Stimulated activated CD8-positive, alpha-beta memory T cell treated with anti-CD3 and anti-CD28 coated beads, Interleukin-15, amount 100 ng/mL, for 1 hour (primary cell): Measurements from ENCODE around the gene GUK1.

Experiments
- DNase-seq: peaks from one replicate; pipeline ENCODE4 v3.0.0-alpha.2; 2020; ENCODE audit warnings: low read depth

GUK1 gene

DNA sequence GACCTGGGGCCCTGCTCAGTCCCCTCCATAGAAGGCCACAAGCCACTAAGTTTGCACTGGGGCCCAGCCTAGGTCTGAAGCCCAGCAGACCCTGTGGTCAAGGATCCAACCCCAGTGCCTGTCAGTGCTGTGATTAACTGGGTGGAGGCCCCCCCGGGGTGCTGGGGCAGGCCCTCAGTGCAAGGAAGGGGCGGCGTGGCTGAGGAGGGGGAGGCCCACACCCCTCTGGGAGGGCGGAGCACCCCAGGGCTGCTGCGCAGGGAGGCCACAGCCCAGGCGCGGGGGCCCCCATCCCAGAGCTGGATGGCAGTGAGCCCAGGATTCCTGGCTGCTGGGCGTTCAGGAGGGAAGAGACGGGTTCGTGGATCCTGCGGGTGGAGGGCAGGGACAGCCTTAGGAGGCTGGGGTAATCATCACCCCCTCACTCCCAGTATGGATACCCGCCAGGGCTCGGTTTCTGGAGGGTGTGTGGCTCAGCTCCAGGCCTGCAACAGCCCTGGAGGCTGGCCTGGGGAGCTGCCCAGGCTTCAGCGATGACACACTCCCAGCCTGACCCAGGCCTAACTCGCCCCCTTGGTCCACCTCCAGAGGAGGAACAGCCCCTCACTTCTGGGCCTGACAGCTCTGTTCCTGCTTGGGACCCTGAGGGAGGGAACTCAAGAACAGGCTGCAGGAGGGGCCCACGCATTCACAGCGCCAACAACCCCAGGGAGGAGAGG lies 10.5 kb downstream of the GUK1 start:
- no peak for DNase-seq

DNA sequence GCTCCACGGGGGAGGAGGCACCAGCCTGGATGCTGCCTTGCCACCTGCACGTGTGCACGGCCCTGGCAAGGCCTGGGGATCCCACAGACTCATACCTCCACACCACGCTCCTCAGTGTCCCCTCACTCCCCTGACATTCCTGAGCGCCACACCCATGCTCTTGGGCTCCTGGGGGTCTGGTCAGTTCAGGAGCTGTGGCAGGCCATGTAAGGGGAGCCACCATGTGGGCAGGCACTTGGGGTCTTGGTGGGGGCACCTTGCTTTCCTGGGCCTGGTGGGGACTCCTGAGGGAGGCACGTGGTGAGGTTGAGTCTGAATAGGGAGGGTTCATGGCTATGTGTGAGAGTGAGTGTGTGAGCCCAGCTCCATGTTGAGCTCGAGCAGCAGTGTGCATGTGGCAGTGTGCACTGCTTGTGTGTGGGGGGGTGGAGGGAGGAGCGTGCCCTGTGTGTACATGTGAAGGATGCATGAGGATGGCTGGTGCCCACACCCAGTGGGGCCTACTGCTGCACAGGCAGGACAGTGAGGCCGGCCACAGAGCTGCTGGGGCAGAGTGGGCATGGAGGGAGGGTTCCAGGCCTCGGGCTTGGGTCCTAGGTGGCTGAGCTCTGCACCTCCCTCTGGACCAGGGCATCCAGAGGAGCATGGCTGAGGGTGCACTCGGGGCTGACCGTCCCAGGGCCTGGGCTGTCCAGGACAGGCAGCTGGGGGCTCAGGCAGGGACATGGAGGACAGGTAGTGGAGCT lies 11.3 kb downstream of the GUK1 start:
- no peak for DNase-seq

DNA sequence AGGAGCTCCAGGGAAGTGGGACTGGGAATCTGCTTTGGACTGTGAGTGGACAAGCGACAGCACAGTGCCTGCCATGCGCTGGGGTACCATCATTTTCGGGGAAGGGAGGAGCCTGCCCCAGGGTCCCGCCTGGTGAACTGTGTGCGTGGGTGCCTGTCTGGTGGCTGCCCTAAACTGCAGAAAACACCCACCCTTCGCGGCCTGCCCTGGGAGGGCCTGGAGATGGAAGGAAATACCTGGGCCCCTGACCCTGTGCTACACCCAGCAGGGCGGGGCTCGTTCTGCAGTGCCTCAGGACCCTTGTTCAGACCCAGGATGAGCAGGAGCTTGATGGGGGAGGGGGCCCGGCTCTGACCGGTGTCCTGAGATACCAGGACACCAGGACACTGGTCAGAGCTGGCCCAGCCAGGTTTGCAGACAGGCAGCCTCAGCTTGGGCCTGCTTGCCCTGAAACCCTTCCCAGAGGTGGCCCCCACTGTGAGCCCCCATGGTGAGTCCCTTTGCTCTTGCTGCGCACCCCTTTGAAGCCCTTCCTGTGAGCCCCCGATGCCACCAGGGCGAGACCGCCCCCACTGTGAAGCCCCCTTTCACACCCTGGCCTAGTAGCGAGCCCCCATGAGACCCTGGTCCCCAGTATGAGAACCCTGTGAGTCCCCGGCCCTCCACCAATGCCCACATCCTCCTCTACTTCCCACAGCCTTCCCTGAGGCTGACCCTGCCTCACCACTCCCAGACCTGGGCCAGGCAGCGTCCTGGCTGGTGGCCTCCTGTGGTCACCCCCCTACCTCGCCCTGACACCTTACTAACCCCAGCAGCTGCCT lies 12.2 kb downstream of the GUK1 start:
- no peak for DNase-seq

DNA sequence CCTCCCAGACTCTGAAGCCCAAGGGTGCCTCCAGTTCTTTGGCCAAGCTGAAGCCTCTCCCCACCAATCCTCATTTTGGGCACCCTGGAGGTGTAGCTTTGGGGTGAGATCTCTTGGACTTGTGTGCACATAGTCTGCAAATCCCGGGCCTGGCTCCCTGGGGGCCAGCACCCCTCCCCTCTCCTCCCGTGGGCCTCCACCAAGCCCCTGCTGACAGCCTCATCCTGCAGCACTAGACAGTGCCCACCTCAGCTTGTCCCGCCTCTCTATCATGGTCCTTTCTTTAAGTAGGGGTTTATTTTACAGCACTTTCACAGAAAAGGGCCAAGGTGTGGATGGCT lies 12.8 kb downstream of the GUK1 start:
- DNase-seq, result no peak

DNA sequence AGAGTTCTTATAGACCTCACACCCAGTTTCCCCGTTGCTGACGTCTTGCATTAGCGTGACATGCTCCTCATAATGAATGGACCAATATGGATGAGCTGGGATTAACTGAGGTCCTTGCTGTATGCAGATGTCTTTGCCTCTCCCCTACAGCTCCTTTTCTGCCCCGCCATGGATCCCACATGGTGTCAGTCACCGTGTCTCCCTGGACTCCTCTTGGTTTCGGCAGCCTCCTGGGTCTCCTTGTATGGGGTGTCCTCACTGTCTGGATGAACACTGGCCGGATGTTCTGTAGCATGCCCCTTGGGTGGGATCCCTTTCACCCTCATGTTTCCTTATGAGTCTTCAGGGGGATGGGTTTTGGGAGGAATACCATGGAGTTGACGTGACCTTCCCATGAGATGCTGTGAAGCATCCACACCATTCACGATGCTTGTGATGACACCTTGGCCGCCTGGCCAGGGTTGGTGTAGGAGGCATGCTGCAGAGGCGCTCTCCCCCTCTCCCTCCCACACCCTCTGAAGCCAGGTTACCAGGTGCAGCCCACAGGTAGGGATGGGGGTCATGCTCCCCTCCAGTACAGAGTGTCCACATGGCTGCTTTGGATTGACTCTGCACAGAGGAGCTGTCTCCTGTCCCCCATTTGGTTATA lies 14.1 kb downstream of the GUK1 start:
- no peak for DNase-seq

DNA sequence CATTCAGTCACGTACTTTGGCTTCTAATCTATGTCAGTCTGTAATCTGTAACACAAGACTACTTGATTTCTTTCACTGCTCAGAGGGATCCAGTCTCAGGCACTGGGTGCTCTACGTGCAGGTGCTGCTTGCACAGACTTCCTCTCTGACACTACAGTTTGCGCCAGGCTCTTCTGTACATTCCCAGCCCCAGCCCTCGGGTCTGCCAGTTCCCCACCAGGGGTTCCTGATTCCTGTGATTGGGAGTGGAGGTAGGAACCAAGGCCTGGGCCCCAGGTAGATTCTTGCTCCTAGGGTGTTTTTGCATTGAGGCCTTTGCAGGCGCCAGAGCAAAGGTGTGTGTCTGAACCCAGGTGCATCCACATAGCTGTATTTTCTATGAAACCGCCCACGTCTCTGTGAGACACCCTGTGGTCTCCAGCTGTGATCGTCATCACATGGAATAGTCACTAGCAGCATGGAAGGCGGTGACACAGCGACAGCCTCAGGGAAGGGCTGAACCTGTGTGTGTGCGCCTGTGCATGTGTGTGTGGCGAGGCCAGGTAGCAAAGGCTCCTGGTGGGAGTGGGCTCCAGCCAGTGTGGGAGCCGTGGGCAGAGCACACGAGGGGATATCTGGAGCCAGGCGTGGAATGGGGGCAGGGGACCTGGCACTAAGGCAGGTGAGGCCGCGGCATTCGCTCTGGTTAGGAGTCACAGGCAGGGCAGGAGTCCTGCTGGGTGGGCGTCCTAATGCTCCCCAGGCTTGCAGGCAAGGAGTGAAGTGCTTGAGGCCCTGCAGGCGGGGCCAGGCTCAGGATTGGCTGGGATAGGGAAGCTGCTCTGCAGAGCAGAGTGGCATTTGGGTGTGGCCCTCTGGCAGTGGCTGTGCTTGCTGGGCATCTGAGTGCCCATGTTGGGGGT lies 14.8 kb downstream of the GUK1 start:
- DNase-seq, result no peak

DNA sequence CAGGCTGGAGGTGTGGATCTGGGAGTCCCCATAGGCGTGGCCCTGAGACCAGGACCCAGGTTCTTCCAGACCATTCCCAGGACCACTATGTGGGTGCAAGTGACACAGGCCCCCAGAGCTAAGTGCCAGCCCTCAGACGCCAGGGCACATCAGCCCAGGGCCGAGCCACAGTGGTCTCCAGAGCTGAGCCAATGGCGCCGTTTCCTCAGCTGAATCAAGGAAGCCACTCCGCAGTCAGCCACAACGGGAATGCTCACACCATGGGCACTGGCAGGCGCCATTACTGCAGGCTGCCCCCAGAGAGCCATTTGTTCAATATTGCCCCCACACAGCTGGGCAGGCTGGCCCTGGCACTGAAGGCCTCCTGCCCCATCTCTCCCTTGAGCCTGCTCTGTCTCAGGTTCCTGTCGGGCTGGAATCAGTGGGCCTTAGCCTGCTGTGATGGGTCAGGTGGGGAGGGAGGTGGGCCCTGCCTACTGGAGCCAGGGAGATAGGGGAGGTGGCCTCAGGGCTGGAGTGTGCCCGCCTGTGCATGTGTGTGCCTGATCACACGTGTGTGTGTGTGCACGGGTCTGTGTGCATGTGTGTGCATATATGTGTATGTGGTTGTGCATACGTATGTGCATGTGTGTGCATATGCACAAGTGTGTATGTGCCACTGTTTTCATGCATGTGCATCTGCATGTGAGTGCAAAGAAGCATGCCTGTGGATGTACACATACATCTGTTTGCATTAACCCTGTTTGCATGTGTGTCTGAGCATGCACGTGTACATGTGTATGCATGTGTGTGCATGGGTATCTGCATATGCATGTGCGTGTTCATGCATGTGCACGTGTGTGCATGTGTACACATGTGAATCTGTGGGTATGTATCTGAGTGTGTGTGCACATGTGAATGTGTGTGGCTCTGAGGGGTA lies 15.8 kb downstream of the GUK1 start:
- no peak for DNase-seq

DNA sequence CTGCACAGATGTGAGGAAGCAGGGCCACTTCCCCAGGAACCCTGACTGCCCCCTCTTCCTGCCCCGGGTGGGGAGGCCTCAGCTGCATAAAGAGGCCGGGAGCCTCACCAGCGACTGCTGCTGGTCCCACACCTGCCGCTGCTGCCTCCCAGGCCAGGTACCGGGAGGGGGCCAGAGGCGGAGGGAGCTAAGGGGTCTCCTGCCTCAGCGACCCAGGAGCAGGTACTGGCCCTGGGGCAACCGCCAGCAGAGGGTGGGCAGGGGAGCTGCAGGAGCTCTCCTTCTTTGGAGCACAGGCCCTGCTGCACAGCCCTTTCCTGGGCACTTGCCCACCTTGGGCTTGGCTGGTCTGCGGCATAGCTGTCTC lies 16.4 kb downstream of the GUK1 start:
- no peak for DNase-seq

DNA sequence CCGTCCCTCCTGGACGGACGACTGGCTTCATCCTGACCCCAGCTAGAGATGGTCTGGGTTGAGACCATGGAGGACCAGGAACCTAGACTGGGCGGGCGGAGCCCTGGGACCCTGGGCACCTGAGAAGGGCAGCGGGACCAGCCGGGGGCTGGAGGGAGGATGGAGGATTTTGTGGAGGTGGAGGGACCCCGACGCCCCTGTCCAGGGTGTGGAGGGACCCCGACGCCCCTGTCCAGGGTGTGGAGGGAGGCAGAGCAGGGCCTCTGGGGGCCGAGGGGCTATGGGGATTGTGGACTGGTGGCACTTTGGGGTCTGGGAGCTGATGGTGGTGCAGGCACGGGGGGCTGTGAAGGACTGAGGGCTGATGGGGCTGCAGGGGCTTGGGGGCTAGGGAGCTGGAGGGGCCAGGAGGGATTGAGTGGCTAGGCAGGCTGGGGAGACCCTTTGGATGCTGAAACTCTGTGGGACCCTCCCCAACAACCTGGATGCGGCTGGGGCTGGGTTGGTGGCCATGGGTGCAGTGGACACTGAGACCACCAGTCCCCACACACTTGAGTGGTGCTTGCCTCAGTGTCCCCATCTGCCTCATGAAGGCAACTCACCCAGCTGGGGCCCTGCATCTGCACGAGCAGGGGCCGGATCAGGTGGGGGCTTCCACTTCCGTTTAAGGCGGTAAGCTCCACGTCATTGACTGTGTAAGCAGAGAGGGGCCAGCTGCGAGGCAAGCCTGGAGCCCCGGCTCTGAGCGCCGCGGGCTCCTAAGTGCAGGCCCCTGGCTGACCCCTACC lies 17.1 kb downstream of the GUK1 start:
- no peak for DNase-seq

DNA sequence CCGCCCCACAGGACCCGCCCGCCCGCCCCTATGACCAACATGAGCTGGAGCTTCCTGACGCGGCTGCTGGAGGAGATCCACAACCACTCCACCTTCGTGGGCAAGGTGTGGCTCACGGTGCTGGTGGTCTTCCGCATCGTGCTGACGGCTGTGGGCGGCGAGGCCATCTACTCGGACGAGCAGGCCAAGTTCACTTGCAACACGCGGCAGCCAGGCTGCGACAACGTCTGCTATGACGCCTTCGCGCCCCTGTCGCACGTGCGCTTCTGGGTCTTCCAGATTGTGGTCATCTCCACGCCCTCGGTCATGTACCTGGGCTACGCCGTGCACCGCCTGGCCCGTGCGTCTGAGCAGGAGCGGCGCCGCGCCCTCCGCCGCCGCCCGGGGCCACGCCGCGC lies 17.6 kb downstream of the GUK1 start:
- no peak for DNase-seq

DNA sequence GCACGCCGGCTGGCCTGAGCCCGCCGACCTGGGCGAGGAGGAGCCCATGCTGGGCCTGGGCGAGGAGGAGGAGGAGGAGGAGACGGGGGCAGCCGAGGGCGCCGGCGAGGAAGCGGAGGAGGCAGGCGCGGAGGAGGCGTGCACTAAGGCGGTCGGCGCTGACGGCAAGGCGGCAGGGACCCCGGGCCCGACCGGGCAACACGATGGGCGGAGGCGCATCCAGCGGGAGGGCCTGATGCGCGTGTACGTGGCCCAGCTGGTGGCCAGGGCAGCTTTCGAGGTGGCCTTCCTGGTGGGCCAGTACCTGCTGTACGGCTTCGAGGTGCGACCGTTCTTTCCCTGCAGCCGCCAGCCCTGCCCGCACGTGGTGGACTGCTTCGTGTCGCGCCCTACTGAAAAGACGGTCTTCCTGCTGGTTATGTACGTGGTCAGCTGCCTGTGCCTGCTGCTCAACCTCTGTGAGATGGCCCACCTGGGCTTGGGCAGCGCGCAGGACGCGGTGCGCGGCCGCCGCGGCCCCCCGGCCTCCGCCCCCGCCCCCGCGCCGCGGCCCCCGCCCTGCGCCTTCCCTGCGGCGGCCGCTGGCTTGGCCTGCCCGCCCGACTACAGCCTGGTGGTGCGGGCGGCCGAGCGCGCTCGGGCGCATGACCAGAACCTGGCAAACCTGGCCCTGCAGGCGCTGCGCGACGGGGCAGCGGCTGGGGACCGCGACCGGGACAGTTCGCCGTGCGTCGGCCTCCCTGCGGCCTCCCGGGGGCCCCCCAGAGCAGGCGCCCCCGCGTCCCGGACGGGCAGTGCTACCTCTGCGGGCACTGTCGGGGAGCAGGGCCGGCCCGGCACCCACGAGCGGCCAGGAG lies 18.3 kb downstream of the GUK1 start:
- DNase-seq, result no peak

DNA sequence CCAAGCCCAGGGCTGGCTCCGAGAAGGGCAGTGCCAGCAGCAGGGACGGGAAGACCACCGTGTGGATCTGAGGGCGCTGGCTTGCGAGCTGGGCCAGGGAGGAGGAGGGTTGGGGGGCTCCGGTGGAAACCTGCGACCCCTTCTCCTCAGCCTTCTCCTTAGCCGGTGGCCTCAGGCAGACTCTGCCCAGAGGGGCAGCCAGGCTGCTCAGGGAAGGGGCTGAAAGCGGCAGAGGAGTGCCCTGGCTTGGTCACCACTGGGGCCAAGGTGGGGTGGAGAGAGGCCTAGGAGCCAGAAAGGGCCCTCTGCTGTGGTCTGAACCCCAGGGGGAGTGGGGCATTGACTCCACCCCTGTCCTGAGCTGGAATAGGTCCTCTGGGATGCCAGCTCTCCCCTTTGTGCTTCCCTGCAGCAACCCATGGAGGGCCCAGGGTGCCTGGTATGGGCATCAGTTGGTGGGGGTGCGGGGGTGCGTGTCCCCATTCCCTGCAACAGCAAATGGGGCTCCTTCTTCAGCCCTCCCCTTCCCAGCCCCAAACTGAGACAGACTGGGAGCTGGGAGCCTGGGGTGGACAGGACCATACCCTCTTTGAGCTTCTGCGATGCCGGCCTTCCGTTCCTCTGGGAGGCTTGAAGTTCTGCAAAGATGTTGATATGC lies 19.1 kb downstream of the GUK1 start:
- DNase-seq, result no peak

DNA sequence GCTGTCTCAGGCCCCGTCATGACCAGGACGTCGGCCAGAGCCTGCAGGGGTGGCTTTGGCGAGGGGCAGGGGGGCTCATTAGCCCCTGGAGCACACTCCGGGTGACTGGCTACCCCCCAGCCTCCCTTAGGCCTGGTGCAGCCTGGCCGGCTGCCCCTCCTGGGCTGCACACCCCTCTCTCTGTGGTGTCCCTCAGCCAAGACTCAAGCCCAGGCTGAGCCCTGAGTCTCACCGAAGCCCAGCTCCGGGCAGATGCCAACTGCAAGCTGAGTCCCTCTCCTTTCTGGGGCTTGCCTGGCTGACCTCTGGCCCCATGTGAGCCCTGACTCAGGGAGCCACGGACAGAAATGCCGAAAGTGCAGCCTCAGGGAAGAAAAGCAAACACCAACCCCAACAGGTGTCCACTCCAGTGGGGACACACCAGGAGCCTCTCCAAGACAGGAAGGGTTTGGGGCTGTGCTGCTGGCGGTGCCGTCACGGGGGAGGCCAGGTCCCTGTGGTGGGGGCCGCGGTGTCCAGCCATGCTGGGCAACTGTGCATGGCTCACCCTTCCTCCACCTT lies 20.2 kb downstream of the GUK1 start:
- no peak for DNase-seq

DNA sequence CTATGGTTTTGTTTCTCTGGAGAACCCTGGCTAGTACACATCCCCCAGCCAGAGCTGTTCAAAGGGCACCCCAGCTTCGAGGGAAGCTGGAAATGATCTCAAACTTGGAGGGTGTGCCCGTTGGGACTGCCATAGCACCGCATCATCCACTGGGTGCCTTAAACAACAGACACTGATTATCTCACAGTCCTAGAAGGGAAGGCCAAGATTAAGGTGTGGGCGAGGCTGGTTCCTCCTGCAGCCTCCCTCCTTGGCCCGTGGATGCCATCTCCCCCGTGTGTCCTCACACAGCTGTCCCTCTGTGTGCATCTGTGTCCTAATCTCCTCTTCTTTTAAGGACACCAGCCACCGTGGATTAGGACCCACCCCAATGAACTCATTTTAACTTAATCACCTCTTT lies 21.3 kb downstream of the GUK1 start:
- no peak for DNase-seq

DNA sequence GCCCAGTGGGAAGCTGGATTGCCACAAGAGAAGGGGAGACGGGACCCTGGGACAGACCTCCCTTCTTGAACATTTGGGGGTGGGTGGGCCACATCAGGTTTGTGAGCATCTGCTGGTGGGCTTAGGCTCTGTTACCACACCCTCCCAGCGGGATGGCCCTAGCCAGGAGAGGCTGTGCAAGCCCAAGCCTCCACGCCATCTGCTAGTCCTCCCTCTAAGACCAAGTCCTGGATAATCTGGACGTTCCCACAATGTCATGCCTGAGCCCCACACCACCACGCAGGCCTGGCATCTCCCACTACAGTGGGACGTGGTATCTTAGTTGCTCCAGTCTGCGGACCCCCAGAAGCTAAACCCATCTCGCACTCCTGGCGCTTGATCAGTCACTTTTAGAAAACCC lies 21.8 kb downstream of the GUK1 start:
- no peak for DNase-seq

DNA sequence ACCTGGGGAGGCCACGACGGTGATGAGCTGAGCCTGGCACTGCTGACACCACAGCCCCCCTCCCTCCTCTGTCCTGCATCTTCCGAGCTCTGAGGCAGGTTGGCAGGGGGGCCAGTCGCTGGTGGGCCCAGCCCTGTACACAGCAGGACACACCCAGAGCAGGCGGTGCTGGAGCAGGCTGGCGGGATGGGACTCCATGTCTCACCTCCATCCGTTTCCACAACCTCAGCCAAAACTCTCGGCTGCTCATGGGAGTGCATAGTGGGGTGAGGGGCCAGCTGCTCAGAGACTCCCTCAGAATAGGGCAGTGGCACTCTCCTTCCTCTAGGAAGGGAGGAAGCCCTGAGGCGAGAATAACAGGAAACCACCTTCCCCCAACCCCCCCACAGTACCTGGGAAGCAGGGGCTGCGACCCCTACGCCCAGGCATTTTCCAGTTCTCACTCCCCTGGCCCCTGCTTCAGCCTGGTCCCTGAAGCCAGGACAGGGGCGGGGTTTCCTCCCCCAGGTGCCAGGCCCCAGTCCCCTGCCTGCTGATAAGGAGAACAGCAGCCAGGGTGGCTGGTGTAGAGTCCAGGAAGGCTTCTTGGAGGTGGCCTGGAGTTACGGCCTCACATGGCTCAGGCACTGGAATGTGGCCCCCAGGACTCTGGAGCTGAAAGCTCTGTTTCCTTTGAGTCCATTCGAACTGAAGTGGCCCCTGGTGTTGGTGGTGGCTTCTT lies 22.4 kb downstream of the GUK1 start:
- DNase-seq, result no peak
